Uterus (tissue), 4 donors: Measurements from ENCODE around the gene SMO. TPM values are rescaled to one million over a fixed set of nuclear protein-coding genes. Genes with fewer than 3 reads are reported as not detected.
"Not testable (repeated sequence)": the region's sequence is repeated elsewhere in the genome, so short reads cannot be mapped to it uniquely, and the experiment has no call there.

Experiments used
- DNase-seq, 2 donors: peaks; one replicate each; pipeline ENCODE4 v3.0.0-alpha.2; 2019 to 2020
- H3K27ac ChIP-seq, 2 donors: fragments of 200-600 bp; sonication (generic); 1 replicate in 1 of 2; 2 replicates in 1 of 2; pipeline ENCODE4 v1.5.1; 2016 to 2018
- H3K27me3 ChIP-seq, 2 donors: fragments of 200-600 bp; sonication (generic); one replicate each; pipeline ENCODE4 v1.5.1; 2018 to 2019; ENCODE audit warnings: control low read depth in 1 of 2
- H3K36me3 ChIP-seq, 2 donors: fragments of 200-600 bp; sonication (generic); one replicate each; pipeline ENCODE4 v1.5.1; 2019; ENCODE audit warnings: control low read depth in 1 of 2
- H3K4me1 ChIP-seq, 2 donors: fragments of 200-600 bp; sonication (generic); one replicate each; pipeline ENCODE4 v1.5.1; 2018 to 2019; ENCODE audit warnings: control low read depth in 1 of 2
- H3K4me3 ChIP-seq, 2 donors: fragments of 200-600 bp; sonication (generic); 1 replicate in 1 of 2; 2 replicates in 1 of 2; pipeline ENCODE4 v1.5.1; 2018 to 2019; ENCODE audit warnings: mild to moderate bottlenecking in 1 of 2
- H3K9me3 ChIP-seq, 2 donors: fragments of 200-600 bp; sonication (generic); one replicate each; pipeline ENCODE4 v1.5.1; 2019; ENCODE audit warnings: control low read depth in 1 of 2
- POLR2A ChIP-seq, 2 donors: fragments of 450-650 bp; IDR thresholded peaks; one replicate each; pipeline ENCODE4 v1.6.1; 2016; ENCODE audit warnings: antibody characterized with exemption in 2 of 2, mild to moderate bottlenecking in 1 of 2, moderate library complexity in 1 of 2
- intact Hi-C: fragments of 100-400 bp; cut with DNase I; formaldehyde crosslinking; loops from one replicate; pipeline ENCODE4 v1.15.1; 2023; ENCODE audit warnings: low total_unique reads
- total RNA-seq, 4 donors: library from RNA; depleted of rRNA in 3 of 4; stranded (reverse); fragments of >200 nt in 3 of 4; gene quantifications; one replicate each; pipeline versions ENCODE4 v1.1.0 to v1.2.4, GENCODE V29; 2014 to 2023
- TF ChIP-seq, protein P1 (sequence below), 4 experiments: fragments of 200-600 bp in 2 of 4; fragments of 450-650 bp in 2 of 4; sonication (generic) in 2 of 4; IDR thresholded peaks; one replicate each; pipeline ENCODE4 v1.5.1; 2016 to 2019; ENCODE audit warnings: antibody characterized with exemption in 4 of 4, mild to moderate bottlenecking in 2 of 4, moderate library complexity in 1 of 4
- donor health status: DM: yes; HTN: yes; CAD: no.

SMO gene
- total RNA-seq, 4 donors from 2014 or later: 7.4 to 94.6 (median 27.7) TPM

DNA sequence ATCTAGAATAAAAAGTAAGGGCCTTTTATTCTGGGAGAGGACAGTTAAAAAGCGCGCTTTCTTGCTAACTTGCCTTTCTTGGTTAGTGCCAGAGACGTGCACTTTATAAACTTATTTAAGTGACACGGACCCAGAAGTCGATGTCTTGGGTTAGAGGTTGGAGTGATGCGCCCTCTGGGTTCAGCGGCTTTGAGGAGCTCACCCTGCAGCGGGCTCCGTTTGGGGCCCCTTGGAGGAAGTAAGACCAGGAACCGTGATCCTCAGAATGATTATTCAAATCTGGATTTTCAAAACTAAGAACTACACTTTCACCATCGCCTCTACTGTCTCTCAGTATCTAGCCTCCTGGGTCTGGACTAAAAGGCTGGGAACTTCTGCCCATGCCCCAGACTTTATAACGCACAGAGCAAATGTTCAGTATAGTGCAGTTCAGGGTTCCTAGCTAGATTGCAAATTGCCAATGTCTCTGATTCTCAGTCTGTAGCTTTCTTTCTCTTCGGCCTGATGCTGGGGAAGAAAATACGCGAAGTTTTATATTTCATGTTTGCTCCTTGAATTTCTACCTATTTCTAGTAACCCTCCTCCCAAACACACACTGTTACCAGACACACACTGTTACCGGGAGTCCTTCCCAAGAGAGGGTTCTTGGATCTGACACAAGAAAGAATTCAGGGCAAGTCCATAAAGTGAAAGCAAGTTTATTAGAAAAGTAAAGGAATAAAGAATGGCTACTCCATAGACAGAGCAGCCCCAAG is 18.6 kb upstream of the SMO start:
- TF ChIP-seq POLR2A (IDR thresholded peaks at IDR 0.05): no peak
- TF ChIP-seq, protein P1, sequence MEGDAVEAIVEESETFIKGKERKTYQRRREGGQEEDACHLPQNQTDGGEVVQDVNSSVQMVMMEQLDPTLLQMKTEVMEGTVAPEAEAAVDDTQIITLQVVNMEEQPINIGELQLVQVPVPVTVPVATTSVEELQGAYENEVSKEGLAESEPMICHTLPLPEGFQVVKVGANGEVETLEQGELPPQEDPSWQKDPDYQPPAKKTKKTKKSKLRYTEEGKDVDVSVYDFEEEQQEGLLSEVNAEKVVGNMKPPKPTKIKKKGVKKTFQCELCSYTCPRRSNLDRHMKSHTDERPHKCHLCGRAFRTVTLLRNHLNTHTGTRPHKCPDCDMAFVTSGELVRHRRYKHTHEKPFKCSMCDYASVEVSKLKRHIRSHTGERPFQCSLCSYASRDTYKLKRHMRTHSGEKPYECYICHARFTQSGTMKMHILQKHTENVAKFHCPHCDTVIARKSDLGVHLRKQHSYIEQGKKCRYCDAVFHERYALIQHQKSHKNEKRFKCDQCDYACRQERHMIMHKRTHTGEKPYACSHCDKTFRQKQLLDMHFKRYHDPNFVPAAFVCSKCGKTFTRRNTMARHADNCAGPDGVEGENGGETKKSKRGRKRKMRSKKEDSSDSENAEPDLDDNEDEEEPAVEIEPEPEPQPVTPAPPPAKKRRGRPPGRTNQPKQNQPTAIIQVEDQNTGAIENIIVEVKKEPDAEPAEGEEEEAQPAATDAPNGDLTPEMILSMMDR (IDR thresholded peaks at IDR 0.05): no peak

DNA sequence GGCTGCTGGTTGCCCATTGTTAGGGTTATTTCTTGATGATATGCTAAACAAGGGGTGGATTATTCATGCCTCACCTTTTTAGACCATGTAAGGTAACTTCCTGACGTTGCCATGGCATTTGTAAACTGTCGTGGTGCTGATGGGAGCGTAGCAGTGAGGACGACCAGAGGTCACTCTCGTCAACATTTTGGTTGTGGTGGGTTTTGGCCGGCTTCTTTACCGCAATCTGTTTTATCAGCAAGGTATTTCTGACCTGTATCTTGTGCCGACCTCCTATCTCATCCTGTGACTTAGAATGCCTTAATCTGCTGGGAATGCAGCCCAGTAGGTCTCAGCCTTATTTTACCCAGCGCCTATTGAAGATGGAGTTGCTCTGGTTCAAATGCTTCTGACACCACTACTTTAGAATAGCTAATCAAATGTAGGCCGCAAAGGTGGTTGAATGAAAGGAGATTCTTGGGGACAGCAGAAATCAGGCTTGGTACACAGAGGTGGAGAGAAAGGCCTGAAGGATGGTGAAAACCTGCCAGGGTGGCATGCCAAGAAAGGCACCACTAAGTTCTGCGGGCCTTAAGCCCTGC is 17.9 kb upstream of the SMO start:
- Histone ChIP-seq H3K27me3 (no peaks in the 10 kb centered on the region), H3K4me3 (no peak overlapping the region), H3K36me3 (no peaks in the 10 kb centered on the region), H3K4me1 (peaks cover 0 to 4% of the 10 kb centered on the region in 2 donors), H3K27ac (no peak overlapping the region), H3K9me3 (no peaks in the 10 kb centered on the region)
- DNase-seq: no peak
- intact Hi-C loops: no loop called here
- TF ChIP-seq POLR2A (IDR thresholded peaks at IDR 0.05): no peak
- TF ChIP-seq, protein P1 (IDR thresholded peaks at IDR 0.05): no peak

More for the DNA sequence above, 18.6 kb upstream of the SMO start:
- no peaks in the 10 kb centered on the region for H3K36me3 ChIP-seq
- peaks cover 0 to 4% of the 10 kb centered on the region in 2 donors for H3K4me1 ChIP-seq
- H3K4me3 ChIP-seq: peak overlapping the region; percentile 21 to 47
- H3K27ac ChIP-seq: peak overlapping the region in 1 of 2 donors; percentile 60
- no peaks in the 10 kb centered on the region for H3K9me3 ChIP-seq
- intact Hi-C loops: no loop called here
- DNase-seq: no peak
- H3K27me3 ChIP-seq: no peaks in the 10 kb centered on the region

DNA sequence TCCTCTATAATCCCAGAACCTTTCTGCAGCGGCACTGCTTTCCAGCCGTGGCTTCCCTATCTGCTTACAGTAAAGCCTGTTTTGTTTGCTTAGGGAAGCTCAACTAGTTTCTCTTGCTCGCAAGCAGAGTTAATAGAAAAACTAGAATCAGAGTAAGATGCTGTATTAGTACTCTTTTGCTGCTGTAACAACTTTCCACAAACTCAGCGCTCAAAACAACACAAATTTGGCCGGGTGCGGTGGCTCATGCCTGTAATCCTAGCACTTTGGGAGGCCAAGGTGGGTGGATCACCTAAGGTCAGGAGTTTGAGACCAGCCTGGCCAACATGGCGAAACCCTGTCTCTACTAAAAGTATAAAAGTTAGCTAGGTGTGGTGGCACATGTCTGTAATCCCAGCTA is 14.6 kb upstream of the SMO start:
- H3K4me1 ChIP-seq, intact Hi-C loops, H3K4me3 ChIP-seq: not testable (repeated sequence)

DNA sequence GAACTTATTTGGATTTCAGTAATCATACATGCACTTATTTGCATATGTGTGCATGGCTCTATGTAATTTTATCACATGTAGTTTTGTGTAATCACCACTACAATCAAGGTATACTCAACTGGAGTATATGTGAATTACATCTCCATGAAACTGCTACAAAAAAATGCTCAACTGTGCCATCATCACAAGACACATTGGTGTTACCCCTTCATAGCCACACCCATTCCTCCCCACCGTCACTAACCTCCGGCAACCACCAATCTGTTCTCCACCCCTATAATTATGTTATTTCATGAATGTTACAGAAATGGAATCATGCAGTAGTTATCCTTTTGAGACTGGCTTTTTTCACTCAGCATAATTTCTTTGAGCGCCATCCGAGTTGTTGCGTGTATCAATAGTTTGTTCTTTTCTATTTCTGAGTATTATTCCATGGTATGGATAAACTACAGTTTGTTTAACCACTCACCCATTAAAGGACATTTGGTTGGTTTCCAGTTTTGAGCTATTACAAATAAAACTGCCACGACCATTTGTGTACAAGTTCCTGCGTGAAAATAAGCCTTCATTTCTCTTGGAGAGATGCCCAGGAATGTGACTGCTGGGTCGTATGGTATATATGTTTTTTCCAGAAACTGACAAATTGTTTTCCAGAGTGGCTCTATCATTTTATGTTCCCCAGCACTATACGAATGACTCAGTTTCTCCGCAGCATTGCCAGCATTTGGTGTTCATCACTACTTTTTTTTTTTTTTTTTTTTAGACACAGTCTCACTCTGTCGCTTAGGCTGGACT is 11.3 kb upstream of the SMO start:
- Histone ChIP-seq H3K4me3 (no peak overlapping the region), H3K27me3 (no peaks in the 10 kb centered on the region), H3K36me3 (no peaks in the 10 kb centered on the region), H3K9me3 (no peaks in the 10 kb centered on the region), H3K4me1 (no peaks in the 10 kb centered on the region), H3K27ac (no peak overlapping the region)
- no peak for DNase-seq
- TF ChIP-seq POLR2A (IDR thresholded peaks at IDR 0.05): no peak
- TF ChIP-seq, protein P1 (IDR thresholded peaks at IDR 0.05): no peak
- intact Hi-C loops: no loop called here

More for the DNA sequence above, 14.6 kb upstream of the SMO start:
- H3K27ac ChIP-seq, DNase-seq, H3K9me3 ChIP-seq, H3K36me3 ChIP-seq, H3K27me3 ChIP-seq: not testable (repeated sequence)

DNA sequence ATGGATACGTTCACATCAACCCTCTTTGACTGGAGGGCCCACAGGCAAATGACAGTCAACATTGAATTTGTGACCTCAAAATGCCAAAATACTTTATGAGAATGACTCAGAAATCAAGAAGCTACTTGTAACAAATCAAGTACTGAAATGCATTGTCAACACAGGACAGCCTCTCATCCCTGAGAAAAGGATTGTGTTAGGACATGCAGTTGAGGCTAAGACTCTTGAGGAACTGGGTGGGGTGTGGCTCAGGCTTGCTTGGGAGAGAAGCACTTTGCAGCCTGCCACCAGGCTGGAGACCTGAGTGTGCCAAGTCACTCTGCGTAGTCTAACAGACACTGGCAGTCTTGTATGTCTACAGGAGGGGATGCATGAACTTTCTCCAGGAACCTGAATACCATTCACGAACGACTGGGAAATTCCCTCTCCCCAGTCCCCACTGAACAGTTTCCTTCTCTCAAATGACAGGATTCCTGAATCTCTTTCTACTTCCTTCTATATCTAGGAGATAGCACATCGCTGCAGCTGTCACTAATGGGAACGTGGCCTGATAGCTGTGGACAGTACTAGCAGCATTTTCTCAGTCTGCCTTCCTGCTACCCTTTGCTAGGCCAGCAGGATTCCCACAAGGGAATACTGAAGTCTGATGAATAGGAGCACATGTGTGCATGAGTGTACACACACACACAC is 3.3 kb upstream of the SMO start:
- Histone ChIP-seq H3K4me1 (no peaks in the 10 kb centered on the region), H3K36me3 (no peaks in the 10 kb centered on the region), H3K27me3 (no peaks in the 10 kb centered on the region), H3K27ac (no peak overlapping the region), H3K4me3 (no peak overlapping the region), H3K9me3 (no peaks in the 10 kb centered on the region)
- intact Hi-C loops: no loop called here
- no peak for DNase-seq
- TF ChIP-seq, protein P1 (IDR thresholded peaks at IDR 0.05): no peak
- no peak for TF ChIP-seq POLR2A (IDR thresholded peaks at IDR 0.05)
